Muscle layer of duodenum (tissue), 2 donors: Measurements from ENCODE around the gene CYTH2.
"Not testable (repeated sequence)": the region's sequence is repeated elsewhere in the genome, so short reads cannot be mapped to it uniquely, and the experiment has no call there.

ENCODE experiments used
- H3K27ac ChIP-seq: one replicate; pipeline ENCODE4 v1.7.0; 2013; ENCODE audit warnings: mild to moderate bottlenecking, low read length
- H3K27me3 ChIP-seq: one replicate; pipeline ENCODE4 v1.7.0; 2013; ENCODE audit warnings: low read depth, mild to moderate bottlenecking, control low read depth, low read length
- H3K36me3 ChIP-seq, 2 donors: one replicate each; pipeline ENCODE4 v1.7.0; 2013; ENCODE audit warnings: low read length in 2 of 2, control low read depth in 1 of 2, mild to moderate bottlenecking in 1 of 2; ENCODE audit not compliant: insufficient read depth in 2 of 2, control insufficient read depth in 1 of 2
- H3K4me1 ChIP-seq, 2 donors: one replicate each; pipeline ENCODE4 v1.7.0; 2013; ENCODE audit warnings: low read length in 2 of 2, mild to moderate bottlenecking in 2 of 2, control low read depth in 1 of 2, moderate library complexity in 1 of 2; ENCODE audit not compliant: insufficient read depth in 2 of 2, control insufficient read depth in 1 of 2
- H3K4me3 ChIP-seq, 2 donors: one replicate each; pipeline ENCODE4 v1.7.0; 2013; ENCODE audit warnings: low read length in 2 of 2, low read depth in 1 of 2, mild to moderate bottlenecking in 1 of 2
- H3K9me3 ChIP-seq, 2 donors: one replicate each; pipeline ENCODE4 v1.7.0; 2013; ENCODE audit warnings: low read length in 2 of 2, control low read depth in 1 of 2, mild to moderate bottlenecking in 1 of 2; ENCODE audit not compliant: control insufficient read depth in 1 of 2
- donor health status: healthy.

The CYTH2 gene

DNA sequence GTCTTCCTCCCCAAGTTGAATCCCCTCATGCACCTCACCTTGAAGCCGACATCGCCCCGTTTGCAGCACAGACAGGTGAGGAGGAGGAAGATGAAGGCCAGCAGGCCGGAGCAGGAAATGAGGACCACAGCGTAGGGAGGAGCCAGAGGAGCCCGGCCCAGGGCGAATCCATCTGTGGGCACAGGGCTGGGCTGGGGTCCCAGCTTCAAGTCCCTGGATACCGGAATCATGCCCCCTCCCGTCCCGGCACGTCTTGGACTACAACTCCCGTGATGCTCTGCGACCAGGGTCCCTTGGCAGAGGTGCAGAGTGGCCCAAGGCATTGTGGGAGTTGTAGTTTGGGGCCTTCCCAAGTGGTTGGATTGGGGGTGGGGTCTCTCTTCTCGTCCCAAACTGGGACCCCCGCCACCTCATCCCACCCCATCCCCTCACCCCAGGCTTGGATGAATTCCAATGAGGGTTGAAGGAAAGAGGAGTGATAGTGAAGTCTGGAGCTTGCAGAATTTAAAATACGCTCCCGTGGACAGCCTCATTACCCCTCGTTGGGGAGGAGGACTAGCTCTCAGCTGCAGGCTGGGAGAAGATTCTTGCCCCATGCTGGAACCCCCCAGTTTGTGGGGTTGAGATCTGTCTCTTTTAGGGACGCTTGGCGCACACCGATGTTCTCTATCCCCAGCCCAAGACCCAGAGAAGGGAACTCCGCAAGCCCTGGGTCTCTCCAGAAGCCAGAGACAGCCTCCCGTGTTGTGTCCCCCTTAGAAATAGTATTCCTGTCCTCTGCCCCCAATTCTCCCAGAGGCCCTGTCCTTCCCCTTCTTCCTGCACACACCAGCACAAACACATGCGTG is 41.5 kb downstream of the CYTH2 start:
- Histone ChIP-seq H3K4me3 (no peak overlapping the region), H3K27ac (no peak overlapping the region), H3K9me3 (no peaks in the 10 kb centered on the region), H3K4me1 (peaks cover 0 to 10% of the 10 kb centered on the region in 2 donors), H3K36me3 (no peaks in the 10 kb centered on the region), H3K27me3 (peaks cover 20% of the 10 kb centered on the region)

GRCh38 chr19:48511321-48511731 is 42.2 kb downstream of the CYTH2 start:
- Histone ChIP-seq H3K4me1 (peaks cover 0 to 10% of the 10 kb centered on the region in 2 donors), H3K36me3 (no peaks in the 10 kb centered on the region), H3K27me3 (peaks cover 20% of the 10 kb centered on the region), H3K9me3 (no peaks in the 10 kb centered on the region), H3K4me3 (no peak overlapping the region), H3K27ac (no peak overlapping the region)

DNA sequence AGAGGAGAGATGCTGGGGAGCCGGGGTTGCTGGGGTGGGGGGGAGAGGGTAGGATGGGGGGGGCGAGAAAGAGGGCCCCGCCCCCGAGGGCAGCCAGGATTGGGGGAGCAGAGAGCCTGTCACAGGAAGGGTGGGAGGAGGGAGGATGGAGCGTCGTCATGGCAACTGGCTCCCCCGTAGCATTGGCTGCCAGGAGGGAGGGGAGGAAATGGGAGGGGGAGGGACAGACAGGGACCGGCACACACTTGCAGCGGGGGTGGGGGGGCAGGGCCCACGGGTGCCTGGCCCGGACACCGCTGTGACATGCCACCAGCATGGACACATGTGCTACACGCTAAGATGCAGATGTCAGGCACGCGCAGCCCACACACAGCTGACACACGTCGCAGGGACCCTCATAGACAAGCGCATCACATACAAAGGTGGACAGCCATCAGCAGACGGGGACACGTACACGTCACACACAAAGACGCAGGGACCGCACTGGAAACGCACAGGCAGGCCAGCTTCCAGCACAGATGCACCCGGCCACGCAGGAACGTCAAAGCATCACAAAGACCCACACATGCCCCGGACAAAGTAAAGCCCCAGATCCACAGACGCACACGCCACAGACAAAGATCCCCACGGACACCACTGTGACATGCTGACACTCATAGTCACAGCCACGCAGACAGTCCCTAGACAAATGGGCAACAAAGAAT is 42.8 kb downstream of the CYTH2 start, which contains the start of gene LMTK3:
LMTK3 (minus strand) TSS at position 36 of the 704 bp plus-strand sequence. CDS start 259 bp downstream, outside the sequence.
- Histone ChIP-seq H3K4me3 (no peak within 1 kb of the TSS), H3K27ac (no peak within 1 kb of the TSS), H3K27me3 (peaks cover 20% of the 10 kb centered on the region), H3K4me1 (peaks cover 0 to 10% of the 10 kb centered on the region in 2 donors), H3K9me3 (no peaks in the 10 kb centered on the region), H3K36me3 (no peaks in the 10 kb centered on the region)

GRCh38 chr19:48512504-48513288 is 43.5 kb downstream of the CYTH2 start:
- Histone ChIP-seq H3K4me3 (no peak overlapping the region), H3K27ac (no peak overlapping the region), H3K27me3 (peaks cover 20% of the 10 kb centered on the region), H3K4me1 (peaks cover 0 to 10% of the 10 kb centered on the region in 2 donors), H3K9me3 (no peaks in the 10 kb centered on the region), H3K36me3 (no peaks in the 10 kb centered on the region)

DNA sequence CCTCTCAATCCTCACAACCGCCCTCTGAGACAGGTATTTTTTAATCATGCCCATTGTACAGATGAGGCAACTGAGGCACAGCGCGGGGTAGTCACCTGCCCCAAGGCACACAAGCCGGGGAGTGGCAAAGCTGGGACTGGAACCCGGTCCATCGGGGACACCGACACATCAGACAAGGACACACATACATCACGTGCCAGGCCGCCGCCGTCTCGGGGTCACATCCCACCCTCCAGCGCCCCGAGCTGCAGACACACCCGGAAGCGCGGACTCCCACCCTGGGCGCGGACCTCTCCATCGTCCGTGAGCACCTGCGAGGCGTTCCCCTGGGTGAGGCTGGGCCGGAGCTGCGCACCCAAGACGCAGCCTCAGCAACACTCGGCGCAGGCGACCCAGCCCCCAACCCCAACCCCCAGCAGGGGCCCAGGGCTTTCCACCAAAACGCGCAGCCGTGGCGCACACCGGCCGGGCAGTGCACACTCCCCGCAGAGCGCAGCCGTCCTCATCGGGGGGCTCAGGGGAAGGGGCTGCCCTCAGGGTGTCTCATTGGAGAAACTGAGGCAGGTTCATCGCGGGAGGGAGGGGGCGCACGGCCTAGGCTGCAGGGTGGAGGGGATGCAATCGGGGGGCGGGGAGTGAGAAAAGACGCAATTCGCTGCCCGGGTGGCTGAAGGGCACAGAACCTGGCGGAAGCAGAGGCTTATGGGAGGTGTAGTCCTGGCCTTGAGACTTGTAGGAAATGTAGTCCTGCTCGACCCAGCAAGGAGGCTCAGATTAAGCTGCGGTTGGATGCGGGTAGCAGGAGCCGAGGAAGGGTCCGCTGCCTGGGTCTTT is 44.3 kb downstream of the CYTH2 start:
- H3K27me3 ChIP-seq: peaks cover 20% of the 10 kb centered on the region
- no peaks in the 10 kb centered on the region for H3K36me3 ChIP-seq
- H3K4me3 ChIP-seq: peak overlapping the region; percentile 33 to 71
- peaks cover 0 to 10% of the 10 kb centered on the region in 2 donors for H3K4me1 ChIP-seq
- no peaks in the 10 kb centered on the region for H3K9me3 ChIP-seq
- no peak overlapping the region for H3K27ac ChIP-seq

- no peaks in the 10 kb centered on the region for H3K9me3 ChIP-seq
- H3K4me3 ChIP-seq: peak overlapping the region; percentile 33 to 71
- no peaks in the 10 kb centered on the region for H3K36me3 ChIP-seq
- peaks cover 20% of the 10 kb centered on the region for H3K27me3 ChIP-seq
- H3K4me1 ChIP-seq: peaks cover 0 to 10% of the 10 kb centered on the region in 2 donors
- H3K27ac ChIP-seq: no peak overlapping the region
Observed at GRCh38 chr19:48514123-48514458, 44.9 kb downstream of the CYTH2 start.

GRCh38 chr19:48516536-48516935 is 47.4 kb downstream of the CYTH2 start:
- H3K4me3 ChIP-seq: no peak overlapping the region
- no peaks in the 10 kb centered on the region for H3K9me3 ChIP-seq
- H3K36me3 ChIP-seq: no peaks in the 10 kb centered on the region
- H3K27ac ChIP-seq: no peak overlapping the region
- H3K4me1 ChIP-seq: peaks cover 0 to 7% of the 10 kb centered on the region in 2 donors
- H3K27me3 ChIP-seq: peaks cover 16% of the 10 kb centered on the region

- H3K4me1 ChIP-seq: peaks cover 0 to 5% of the 10 kb centered on the region in 2 donors
- no peaks in the 10 kb centered on the region for H3K36me3 ChIP-seq
- H3K27me3 ChIP-seq: peaks cover 1% of the 10 kb centered on the region
- no peaks in the 10 kb centered on the region for H3K9me3 ChIP-seq
- no peak overlapping the region for H3K4me3 ChIP-seq
- no peak overlapping the region for H3K27ac ChIP-seq
Observed at GRCh38 chr19:48518207-48518606, 49.0 kb downstream of the CYTH2 start.

- not testable (repeated sequence) for H3K27me3 ChIP-seq, H3K4me1 ChIP-seq, H3K4me3 ChIP-seq, H3K27ac ChIP-seq, H3K36me3 ChIP-seq, H3K9me3 ChIP-seq
Observed at GRCh38 chr19:48519426-48519825, 50.3 kb downstream of the CYTH2 start.

DNA sequence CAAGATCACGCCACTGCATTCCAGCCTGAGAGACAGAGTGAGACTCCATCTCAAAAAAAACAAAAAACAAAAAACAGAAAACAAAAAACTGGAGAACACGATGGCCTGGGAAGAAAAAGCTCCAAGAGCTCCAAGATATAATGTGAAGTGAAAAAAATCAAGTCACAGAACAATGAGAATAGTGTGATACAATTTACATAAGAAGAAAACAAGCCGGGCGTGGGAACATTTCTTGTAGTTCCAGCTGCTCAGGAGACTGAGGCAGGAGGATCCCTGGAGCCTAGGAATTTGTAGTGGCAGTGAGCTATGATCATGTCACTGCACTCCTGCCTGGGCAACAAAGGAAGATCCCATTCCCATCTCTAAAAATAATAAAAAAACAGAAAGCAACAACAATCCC is 51.0 kb downstream of the CYTH2 start:
- Histone ChIP-seq H3K36me3 (no peaks in the 10 kb centered on the region), H3K9me3 (peaks cover 5 to 11% of the 10 kb centered on the region in 2 donors), H3K4me3 (no peak overlapping the region), H3K4me1 (no peaks in the 10 kb centered on the region), H3K27ac (no peak overlapping the region), H3K27me3 (no peaks in the 10 kb centered on the region)
